ENCODE measurements around the gene C1QTNF7. TPM values are rescaled to one million over a fixed set of nuclear protein-coding genes. Genes with fewer than 3 reads are reported as not detected.

The C1QTNF7 gene
- total RNA-seq, 8 experiments from 2014 or later: 0.10 to 2.2 (median 0.34) TPM

DNA sequence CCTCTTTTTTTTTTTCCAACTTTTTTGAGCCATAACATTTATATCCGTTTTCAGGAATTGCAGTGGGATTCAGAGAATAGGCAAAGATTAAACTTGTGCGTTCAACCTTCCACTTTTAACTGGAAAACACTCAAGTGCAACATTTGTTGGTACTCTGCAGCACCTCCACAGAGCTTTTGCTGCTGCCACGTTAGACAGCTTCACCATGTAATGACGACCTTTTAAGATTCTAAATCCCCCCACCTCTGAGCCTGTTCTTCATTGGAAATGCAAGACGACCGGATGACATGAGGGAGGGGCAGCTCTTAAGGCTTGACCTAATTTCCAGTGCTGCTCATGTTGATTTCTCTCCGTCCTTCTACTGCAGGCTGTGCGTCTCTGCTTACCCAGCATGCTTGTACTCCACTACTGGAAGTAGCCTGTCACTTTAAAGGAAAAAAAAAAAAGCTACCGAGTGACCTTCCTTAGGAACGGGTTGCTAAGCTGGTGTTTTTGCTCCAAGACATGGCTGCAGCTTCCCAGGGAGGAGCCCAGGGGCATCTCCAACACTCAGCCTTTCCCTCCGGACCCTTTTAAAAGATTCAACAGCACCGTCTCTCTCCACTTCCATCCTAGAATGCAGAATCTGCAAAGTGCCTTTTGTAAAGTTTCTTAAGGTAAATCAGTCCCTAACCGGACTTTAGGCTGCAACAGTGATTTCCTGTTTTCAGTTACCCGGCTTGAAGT is 41.7 kb downstream of the C1QTNF7 start, which contains the start of gene CC2D2A:
CC2D2A (plus strand) TSS at position 481 of the 726 bp plus-strand sequence. CDS start 6,051 bp downstream, outside the sequence.
- Histone ChIP-seq H3K4me3 (peak within 1 kb of the TSS; percentile 30 to 65 (median 43)), H3K27ac (peak within 1 kb of the TSS in 1 of 2 donors; percentile 1), H3K4me1 (replicated peaks in 1 of 2) (peaks cover 8 to 12% of the 10 kb centered on the region in 2 donors)
- in situ Hi-C loops (cut with MboI; ENCODE audit: low pct_unique_long_range_greater_than_20kb in 2 of 9, low sequenced_read_pairs in 9 of 9, unreplicated experiment in 9 of 9): loop anchor here in 4 of 9 experiments (25.0 kb wide), 3 partner anchors 232 to 1807 kb away; partner anchors contain the start of gene CPEB2 (in 1 of the 4)
- WGBS, 10 experiments: 0 to 33% (median 8%) methylated on average over 3 to 11 of the region's 14 CpGs; no CpG with 5 or more reads in 1 of the 10 experiments
- ATAC-seq (replicated peaks in 6 of 8): peak; percentile 96 to 99 (median 98)

DNA sequence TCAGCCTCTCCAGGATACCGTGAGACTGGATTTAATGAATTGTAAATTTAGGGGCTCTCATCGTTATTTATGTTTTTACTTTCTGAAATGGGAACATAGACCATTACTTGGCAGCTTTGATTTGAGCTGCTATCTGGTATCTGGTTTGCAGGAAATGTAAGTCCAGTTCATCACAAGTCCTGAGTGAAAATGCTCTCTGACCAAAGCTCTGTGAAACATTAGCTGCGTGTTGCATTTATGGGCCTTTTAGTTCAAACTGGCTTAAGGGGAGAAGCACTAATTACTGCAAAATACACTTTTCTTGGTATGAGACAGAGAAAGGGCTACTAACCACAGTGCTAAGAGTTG is 42.3 kb downstream of the C1QTNF7 start:
- in situ Hi-C loops (cut with MboI; ENCODE audit: low pct_unique_long_range_greater_than_20kb in 2 of 9, low sequenced_read_pairs in 9 of 9, unreplicated experiment in 9 of 9): loop anchor here in 4 of 9 experiments (25.0 kb wide), 3 partner anchors 233 to 1808 kb away; partner anchors contain the start of gene CPEB2 (in 1 of the 4)
- H3K27ac ChIP-seq: peak overlapping the region in 1 of 2 donors; percentile 1
- H3K4me1 ChIP-seq (replicated peaks in 1 of 2): peaks cover 8 to 12% of the 10 kb centered on the region in 2 donors
- H3K4me3 ChIP-seq: peak overlapping the region; percentile 30 to 65 (median 43)
- ATAC-seq (replicated peaks in 6 of 8): peak in 7 of 8 experiments; percentile 13 to 53 (median 19)
- WGBS, 10 experiments: 0 to 13% (median 5%) methylated on average over 1 to 3 of the region's 3 CpGs; no CpG with 5 or more reads in 1 of the 10 experiments

DNA sequence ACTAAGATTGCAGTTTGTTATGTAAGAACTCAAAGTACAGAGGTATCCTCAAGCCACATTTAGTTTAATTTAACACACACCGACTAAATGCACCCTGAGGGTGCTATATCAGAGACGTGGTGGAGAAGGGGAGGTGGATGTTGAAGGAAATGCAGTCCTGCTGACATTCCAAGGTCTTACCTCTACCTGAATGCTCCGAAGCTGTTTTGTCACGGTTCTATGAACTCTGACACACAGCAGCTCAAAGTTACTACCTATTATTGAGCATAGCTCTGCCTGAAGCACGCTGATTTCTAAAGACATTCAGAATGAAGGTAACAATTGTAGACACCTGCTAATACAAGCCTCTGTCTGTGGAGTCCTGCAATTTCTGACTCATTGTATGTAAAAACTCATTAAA is 48.6 kb downstream of the C1QTNF7 start:
- no peak overlapping the region for H3K27ac ChIP-seq
- in situ Hi-C loops (cut with MboI; ENCODE audit: low pct_unique_long_range_greater_than_20kb in 2 of 9, low sequenced_read_pairs in 9 of 9, unreplicated experiment in 9 of 9): loop anchor here in 3 of 9 experiments (25.0 kb wide), 2 partner anchors 511 to 536 kb away; no protein-coding TSS in a partner anchor
- WGBS, 10 experiments: 38 to 100% (median 77%) methylated on average over 1 to 4 of the region's 5 CpGs; no CpG with 5 or more reads in 2 of the 10 experiments
- no peak for ATAC-seq (replicated peaks in 6 of 8)
- no peak overlapping the region for H3K4me3 ChIP-seq
- H3K4me1 ChIP-seq (replicated peaks in 1 of 2): peaks cover 0 to 4% of the 10 kb centered on the region in 2 donors

DNA sequence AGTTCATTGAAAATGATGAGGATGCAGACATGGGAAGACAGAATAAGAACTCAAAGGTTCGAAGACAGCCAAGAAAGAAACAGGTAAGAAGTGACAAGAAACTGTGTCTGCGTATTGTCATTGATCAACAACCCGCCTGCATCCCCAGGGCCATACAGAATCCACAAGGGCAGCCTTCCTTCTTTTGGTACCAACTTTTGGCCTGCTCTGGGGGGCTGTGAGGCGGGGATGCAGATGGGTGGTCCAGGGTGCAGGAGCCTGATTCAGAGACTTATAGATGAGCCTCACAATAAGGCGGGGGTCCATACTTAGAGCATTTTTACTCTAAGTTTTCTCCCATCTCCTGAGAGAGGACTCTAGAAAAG is 50.9 kb downstream of the C1QTNF7 start:
- peak in 3 of 8 experiments; percentile 3 to 6 (median 5) for ATAC-seq (replicated peaks in 6 of 8)
- in situ Hi-C loops (cut with MboI; ENCODE audit: low pct_unique_long_range_greater_than_20kb in 2 of 9, low sequenced_read_pairs in 9 of 9, unreplicated experiment in 9 of 9): loop anchor here in 3 of 9 experiments (25.0 kb wide), 2 partner anchors 509 to 534 kb away; no protein-coding TSS in a partner anchor
- Histone ChIP-seq H3K27ac (no peak overlapping the region), H3K4me1 (replicated peaks in 1 of 2) (peaks cover 0 to 4% of the 10 kb centered on the region in 2 donors), H3K4me3 (no peak overlapping the region)
- WGBS, 10 experiments: 33 to 100% (median 81%) methylated on average over 1 to 5 of the region's 5 CpGs; no CpG with 5 or more reads in 2 of the 10 experiments

DNA sequence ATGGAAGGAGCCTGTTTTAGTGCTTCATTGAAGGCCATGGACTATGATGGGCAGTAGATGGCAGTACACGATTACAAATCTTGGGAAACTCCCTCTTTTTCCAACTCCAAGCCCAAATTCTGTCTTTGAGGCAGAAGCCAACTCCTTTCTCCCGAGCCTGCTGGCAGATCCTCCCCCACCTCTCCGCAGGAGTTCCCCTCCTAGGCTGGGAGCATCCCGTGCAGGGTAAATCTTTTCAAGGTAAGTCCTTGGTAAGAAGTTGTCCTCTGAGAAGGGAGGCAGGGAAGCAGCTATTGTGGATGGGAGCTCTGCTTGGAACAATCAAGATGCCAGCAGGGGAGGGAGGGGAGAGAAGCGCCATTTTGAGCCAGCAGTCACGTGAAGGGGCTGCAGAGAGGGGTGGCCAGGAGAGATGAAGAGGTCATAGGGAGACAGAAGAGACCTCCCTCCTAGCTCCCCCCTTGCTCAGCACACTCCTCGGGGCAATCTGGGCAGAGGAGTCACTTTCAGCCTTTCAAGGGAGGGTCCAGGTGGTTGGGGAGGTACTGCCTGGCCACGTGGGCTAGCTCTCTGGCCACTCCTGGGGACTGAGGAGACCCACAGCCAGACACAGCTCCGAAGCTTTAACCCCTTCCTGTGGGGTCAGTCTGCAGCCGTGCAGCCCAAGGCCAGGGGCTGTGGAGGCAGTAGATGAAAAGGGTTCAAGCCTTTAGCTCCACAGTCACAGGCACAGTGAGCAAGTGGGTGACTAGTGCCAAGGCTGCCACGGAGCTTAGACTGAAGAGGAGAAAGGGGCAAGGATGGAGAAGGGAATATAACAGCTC is 51.5 kb downstream of the C1QTNF7 start:
- peak overlapping the region; percentile 8 to 46 (median 24) for H3K4me3 ChIP-seq
- peaks cover 0 to 4% of the 10 kb centered on the region in 2 donors for H3K4me1 ChIP-seq (replicated peaks in 1 of 2)
- in situ Hi-C loops (cut with MboI; ENCODE audit: low pct_unique_long_range_greater_than_20kb in 2 of 9, low sequenced_read_pairs in 9 of 9, unreplicated experiment in 9 of 9): loop anchor here in 3 of 9 experiments (25.0 kb wide), 2 partner anchors 508 to 533 kb away; no protein-coding TSS in a partner anchor
- H3K27ac ChIP-seq: peak overlapping the region; percentile 7 to 68
- peak; percentile 84 to 92 (median 88) for ATAC-seq (replicated peaks in 6 of 8)
- WGBS, 10 experiments: 0 to 56% (median 15%) methylated on average over 1 to 4 of the region's 11 CpGs; no CpG with 5 or more reads in 2 of the 10 experiments

DNA sequence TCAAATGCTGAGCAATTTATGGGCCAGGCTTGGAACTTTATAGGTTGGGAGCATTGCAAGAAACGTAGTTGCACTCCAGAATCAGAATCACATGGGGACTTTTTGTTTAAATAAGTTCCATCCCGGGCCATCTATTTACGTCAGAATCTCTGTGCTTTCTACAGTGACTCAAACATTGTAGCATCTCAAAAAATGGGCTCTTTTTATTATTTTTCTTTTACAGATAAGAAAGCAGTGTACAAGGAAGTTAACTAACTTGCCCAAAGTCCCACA is 52.0 kb downstream of the C1QTNF7 start:
- H3K4me1 ChIP-seq (replicated peaks in 1 of 2): peaks cover 0 to 4% of the 10 kb centered on the region in 2 donors
- ATAC-seq (replicated peaks in 6 of 8): no peak
- H3K4me3 ChIP-seq: peak overlapping the region in 1 of 5 donors; percentile 46
- 7 to 95% (median 77%) methylated on average over 2 to 3 of the region's 3 CpGs; no CpG with 5 or more reads in 3 of the 10 experiments for WGBS, 10 experiments
- H3K27ac ChIP-seq: no peak overlapping the region
- in situ Hi-C loops (cut with MboI; ENCODE audit: low pct_unique_long_range_greater_than_20kb in 2 of 9, low sequenced_read_pairs in 9 of 9, unreplicated experiment in 9 of 9): loop anchor here in 3 of 9 experiments (10.0 to 25.0 kb wide), 3 partner anchors 165 to 532 kb away; no protein-coding TSS in a partner anchor

DNA sequence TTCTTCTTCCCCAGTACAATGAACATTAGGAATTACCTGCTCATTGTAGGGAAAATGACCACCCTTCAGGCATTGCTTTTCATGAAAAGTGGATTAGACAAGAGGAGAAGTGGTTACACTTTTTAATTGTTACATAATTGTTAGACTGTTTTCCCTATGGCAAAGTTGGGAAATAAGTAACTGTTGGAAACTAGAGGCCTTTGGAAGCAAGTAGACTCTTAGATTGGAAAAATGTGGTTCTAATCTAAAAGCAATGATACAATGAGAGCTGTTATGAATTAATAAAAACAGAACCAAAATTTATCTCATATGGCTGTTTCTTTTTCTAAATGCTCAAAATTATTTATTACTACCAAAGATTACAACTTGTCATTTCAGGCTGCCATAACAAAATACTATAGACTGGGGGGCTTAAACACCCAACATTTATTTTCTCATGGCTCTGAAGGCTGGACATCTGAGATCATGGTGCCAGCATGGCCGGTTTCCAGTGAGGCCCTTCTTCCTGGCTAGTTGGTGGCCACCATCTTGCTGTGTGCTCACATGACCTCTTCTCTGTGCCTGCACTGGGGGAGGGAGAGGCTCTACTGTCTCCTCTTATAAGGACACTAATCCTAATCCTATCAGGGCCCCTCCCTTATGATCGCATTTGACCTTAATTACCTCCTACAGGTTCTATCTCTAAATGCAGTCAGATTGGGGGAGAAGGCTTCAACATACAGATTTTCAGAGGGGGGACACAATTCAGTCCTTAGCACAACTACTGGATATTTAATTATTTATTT is 54.3 kb downstream of the C1QTNF7 start:
- 17 to 100% (median 73%) methylated on average over 1 to 2 of the region's 2 CpGs; no CpG with 5 or more reads in 4 of the 10 experiments for WGBS, 10 experiments
- ATAC-seq (replicated peaks in 6 of 8): no peak
- in situ Hi-C loops (cut with MboI; ENCODE audit: low pct_unique_long_range_greater_than_20kb in 2 of 9, low sequenced_read_pairs in 9 of 9, unreplicated experiment in 9 of 9): loop anchor here in 3 of 9 experiments (10.0 to 25.0 kb wide), 3 partner anchors 163 to 530 kb away; no protein-coding TSS in a partner anchor
- Histone ChIP-seq H3K4me3 (no peak overlapping the region), H3K27ac (no peak overlapping the region), H3K4me1 (replicated peaks in 1 of 2) (peaks cover 0 to 4% of the 10 kb centered on the region in 2 donors)

DNA sequence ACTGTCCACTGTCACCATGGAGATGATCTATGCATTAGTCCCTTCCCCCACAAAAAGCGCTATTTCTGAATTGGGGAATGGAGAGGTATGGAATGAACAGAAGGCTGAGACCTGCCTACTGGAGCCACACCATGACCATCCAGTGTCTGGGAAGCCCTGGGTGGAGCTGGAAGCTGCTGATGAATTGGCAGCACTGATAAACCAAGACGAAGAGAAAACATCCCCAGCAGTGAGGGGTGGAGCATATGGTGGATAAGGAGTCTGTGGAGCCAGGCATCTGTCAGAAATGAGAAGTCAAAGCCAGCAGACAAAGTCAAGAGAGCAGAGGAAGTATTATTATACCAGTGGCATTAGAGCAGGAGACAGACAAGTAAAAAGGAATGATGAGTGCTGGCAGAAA is 55.0 kb downstream of the C1QTNF7 start:
- Histone ChIP-seq H3K4me1 (replicated peaks in 1 of 2) (peaks cover 0 to 4% of the 10 kb centered on the region in 2 donors), H3K27ac (no peak overlapping the region), H3K4me3 (no peak overlapping the region)
- WGBS, 10 experiments: 0 to 100% (median 60%) methylated on average over 1 to 2 of the region's 2 CpGs; no CpG with 5 or more reads in 1 of the 10 experiments
- in situ Hi-C loops (cut with MboI; ENCODE audit: low pct_unique_long_range_greater_than_20kb in 2 of 9, low sequenced_read_pairs in 9 of 9, unreplicated experiment in 9 of 9): loop anchor here in 3 of 9 experiments (10.0 to 25.0 kb wide), 3 partner anchors 162 to 529 kb away; no protein-coding TSS in a partner anchor
- ATAC-seq (replicated peaks in 6 of 8): peak in 2 of 8 experiments; percentile 26 to 37

DNA sequence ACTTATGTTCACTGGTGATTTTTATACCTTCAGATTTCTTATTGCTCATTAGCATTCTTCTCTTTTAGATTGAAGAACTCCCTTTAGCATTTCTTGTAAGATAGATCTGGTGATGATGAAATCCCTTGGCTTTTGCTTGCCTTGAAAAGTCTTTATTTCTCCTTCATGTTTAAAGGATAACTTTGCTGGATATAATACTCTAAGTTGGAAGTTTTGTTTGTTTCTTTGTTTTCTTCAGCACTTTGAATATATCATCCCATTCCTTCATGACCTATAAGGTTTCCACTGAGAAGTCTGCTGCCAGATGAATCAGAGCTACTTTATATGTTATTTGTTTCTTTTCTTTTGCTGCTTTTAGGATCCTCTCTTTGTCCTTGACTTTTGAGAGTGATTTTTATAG is 60.3 kb downstream of the C1QTNF7 start:
- H3K4me3 ChIP-seq: no peak overlapping the region
- H3K27ac ChIP-seq: no peak overlapping the region
- no peak for ATAC-seq (replicated peaks in 6 of 8)
- in situ Hi-C loops (cut with MboI; ENCODE audit: low pct_unique_long_range_greater_than_20kb in 2 of 9, low sequenced_read_pairs in 9 of 9, unreplicated experiment in 9 of 9): loop anchor here in 3 of 9 experiments (10.0 to 25.0 kb wide), 3 partner anchors 157 to 524 kb away; no protein-coding TSS in a partner anchor
- no peaks in the 10 kb centered on the region for H3K4me1 ChIP-seq (replicated peaks in 1 of 2)

DNA sequence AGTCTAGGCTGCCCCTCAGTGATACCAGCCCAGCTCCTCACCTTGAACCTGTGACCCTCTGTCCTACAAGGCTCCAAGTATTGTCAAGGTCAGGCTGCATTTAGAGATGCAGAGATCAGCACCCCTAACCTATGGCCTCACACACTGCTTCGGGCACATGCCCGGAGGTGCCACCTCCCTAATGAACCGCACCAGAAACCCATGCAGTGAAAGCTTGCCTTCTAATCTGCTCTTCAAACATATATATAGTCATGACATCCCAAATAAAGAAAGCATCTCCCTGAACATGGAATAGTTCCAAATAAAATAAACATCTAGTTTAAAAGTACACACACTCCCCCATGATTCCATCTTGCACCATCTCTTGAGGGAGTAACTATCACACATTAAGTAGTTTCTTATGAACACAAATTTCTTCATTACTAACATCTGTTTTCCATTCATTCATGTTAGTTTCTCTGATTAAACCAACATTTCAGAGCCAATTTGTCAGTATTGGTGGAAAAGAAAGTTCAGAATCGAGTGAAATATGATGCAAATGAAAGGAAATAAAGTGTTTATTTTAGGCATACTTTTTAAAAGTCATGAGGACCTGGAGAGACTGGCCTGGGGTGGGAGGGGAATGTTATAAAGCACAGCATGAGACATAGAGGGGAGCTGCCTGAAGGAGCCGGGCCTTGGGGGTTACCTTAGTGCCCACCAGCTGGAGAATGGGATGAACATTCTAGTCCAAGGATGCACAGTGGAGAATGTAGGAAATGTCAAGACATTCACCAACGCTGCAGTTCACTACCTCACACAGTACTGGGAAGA is 61.0 kb downstream of the C1QTNF7 start:
- no peak for ATAC-seq (replicated peaks in 6 of 8)
- Histone ChIP-seq H3K4me1 (replicated peaks in 1 of 2) (no peaks in the 10 kb centered on the region), H3K27ac (no peak overlapping the region), H3K4me3 (no peak overlapping the region)
- in situ Hi-C loops (cut with MboI; ENCODE audit: low pct_unique_long_range_greater_than_20kb in 2 of 9, low sequenced_read_pairs in 9 of 9, unreplicated experiment in 9 of 9): loop anchor here in 3 of 9 experiments (10.0 to 25.0 kb wide), 3 partner anchors 156 to 523 kb away; no protein-coding TSS in a partner anchor
- WGBS, 10 experiments: 4 to 100% (median 92%) methylated on average over 2 to 6 of the region's 6 CpGs; no CpG with 5 or more reads in 1 of the 10 experiments

DNA sequence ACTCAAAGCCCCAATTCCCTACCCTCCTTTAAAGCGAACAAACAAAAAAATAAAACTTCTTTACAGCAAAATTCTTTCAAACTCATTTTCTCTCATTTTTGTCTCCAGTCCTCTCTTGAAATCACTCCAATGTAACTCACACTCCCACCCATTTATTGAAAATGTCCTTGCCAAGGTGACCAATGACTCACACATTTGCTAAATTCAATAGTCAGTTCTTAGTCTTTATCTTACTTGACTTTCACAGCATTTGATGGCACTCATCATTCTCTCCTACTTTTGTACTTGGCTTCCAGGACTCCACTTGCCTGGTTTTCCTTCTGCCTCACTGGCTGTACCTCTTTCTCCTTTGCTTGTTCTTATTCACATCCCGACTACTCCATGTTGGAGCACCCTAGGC is 61.7 kb downstream of the C1QTNF7 start:
- Histone ChIP-seq H3K27ac (no peak overlapping the region), H3K4me1 (replicated peaks in 1 of 2) (no peaks in the 10 kb centered on the region), H3K4me3 (no peak overlapping the region)
- ATAC-seq (replicated peaks in 6 of 8): no peak
- 57 to 100% (median 90%) methylated on average over 1 to 2 of the region's 2 CpGs; no CpG with 5 or more reads in 1 of the 10 experiments for WGBS, 10 experiments
- in situ Hi-C loops (cut with MboI; ENCODE audit: low pct_unique_long_range_greater_than_20kb in 2 of 9, low sequenced_read_pairs in 9 of 9, unreplicated experiment in 9 of 9): loop anchor here in 3 of 9 experiments (10.0 to 25.0 kb wide), 3 partner anchors 155 to 523 kb away; no protein-coding TSS in a partner anchor

Data from motor neuron (in vitro differentiated cells).